ENCODE data around the gene EIF4G3.

DNA sequence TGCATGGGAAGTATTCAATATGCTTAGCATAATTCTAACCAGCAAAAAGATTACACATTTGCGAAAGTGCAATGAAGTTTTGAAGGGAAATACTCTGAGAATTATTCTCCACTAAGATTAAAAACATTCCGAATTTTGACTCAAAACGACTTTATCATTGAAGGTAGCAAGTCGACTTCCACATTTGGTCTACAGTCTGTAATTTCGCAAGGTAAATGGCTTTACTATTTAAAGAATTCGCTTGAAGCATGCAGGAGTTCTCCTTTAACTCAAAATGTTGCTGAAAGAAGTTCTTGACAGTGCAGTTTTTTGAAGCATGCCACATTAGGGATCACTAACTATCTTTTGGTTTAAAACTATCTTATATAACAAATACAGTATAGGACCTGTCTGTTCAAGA lies 228.6 kb downstream of the EIF4G3 start:
- no peak for TF ChIP-seq POLR2A (IDR thresholded peaks at IDR 0.05)
- TF ChIP-seq, protein P1, sequence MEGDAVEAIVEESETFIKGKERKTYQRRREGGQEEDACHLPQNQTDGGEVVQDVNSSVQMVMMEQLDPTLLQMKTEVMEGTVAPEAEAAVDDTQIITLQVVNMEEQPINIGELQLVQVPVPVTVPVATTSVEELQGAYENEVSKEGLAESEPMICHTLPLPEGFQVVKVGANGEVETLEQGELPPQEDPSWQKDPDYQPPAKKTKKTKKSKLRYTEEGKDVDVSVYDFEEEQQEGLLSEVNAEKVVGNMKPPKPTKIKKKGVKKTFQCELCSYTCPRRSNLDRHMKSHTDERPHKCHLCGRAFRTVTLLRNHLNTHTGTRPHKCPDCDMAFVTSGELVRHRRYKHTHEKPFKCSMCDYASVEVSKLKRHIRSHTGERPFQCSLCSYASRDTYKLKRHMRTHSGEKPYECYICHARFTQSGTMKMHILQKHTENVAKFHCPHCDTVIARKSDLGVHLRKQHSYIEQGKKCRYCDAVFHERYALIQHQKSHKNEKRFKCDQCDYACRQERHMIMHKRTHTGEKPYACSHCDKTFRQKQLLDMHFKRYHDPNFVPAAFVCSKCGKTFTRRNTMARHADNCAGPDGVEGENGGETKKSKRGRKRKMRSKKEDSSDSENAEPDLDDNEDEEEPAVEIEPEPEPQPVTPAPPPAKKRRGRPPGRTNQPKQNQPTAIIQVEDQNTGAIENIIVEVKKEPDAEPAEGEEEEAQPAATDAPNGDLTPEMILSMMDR (IDR thresholded peaks at IDR 0.05 in 4 of 5, conservative IDR thresholded peaks at IDR 0.05 in 1 of 5): no peak

Data from gastrocnemius medialis (tissue), 4 donors.